K562 (cell line): Measurements from ENCODE around the gene CD82. TPM values are rescaled to one million over a fixed set of nuclear protein-coding genes. Genes with fewer than 3 reads are reported as not detected.
A peak's percentile ranks its signal among the peaks of the same experiment; 100 is the strongest.

Experiments
- ARID3B ChIP-seq: fragments of 250-450 bp; sonication (Bioruptor Pico); IDR thresholded peaks from 2 replicates; pipeline ENCODE4 v1.4.0; 2020; ENCODE audit warnings: borderline replicate concordance
- ATF1 ChIP-seq, 2 experiments: fragments of 450-650 bp in 1 of 2; IDR thresholded peaks; 2 replicates each; pipeline ENCODE4 v1.6.1; 2016; ENCODE audit warnings: missing compliant biosample characterization in 1 of 2, missing genetic modification characterization in 1 of 2
- CTCF ChIP-seq, 3 experiments: IDR thresholded peaks in 2 of 3; conservative IDR thresholded peaks in 1 of 3; 2 replicates each; pipeline ENCODE4 v1.5.1; 2011 to 2012; ENCODE audit warnings: low read length in 3 of 3, mild to moderate bottlenecking in 3 of 3, control low read depth in 2 of 3, improper control_type of control experiment in 1 of 3, inconsistent platforms in 1 of 3, low read depth in 1 of 3, mixed read lengths in 1 of 3, moderate library complexity in 1 of 3; ENCODE audit not compliant: insufficient read depth in 2 of 3
- ETS2 ChIP-seq: IDR thresholded peaks from 2 replicates; pipeline ENCODE4 v1.6.1; 2016; ENCODE audit warnings: borderline replicate concordance, missing genetic modification characterization, mild to moderate bottlenecking, moderate library complexity, missing compliant biosample characterization; ENCODE audit not compliant: poor library complexity, severe bottlenecking
- ETV5 ChIP-seq: sonication (generic); formaldehyde crosslinking; IDR thresholded peaks from 2 replicates; pipeline ENCODE4 v1.4.0; 2020; ENCODE audit warnings: low read depth, mild to moderate bottlenecking, missing genetic modification reagents
- JUN ChIP-seq, 2 experiments: sonication (generic) in 1 of 2; formaldehyde crosslinking in 1 of 2; IDR thresholded peaks; 2 replicates each; pipeline versions ENCODE4 v1.6.1 to v1.8.0; 2012 to 2022; ENCODE audit warnings: borderline replicate concordance in 2 of 2, mild to moderate bottlenecking in 2 of 2, improper control_type of control experiment in 1 of 2, low read depth in 1 of 2, low read length in 1 of 2, missing genetic modification reagents in 1 of 2
- NCOR1 ChIP-seq: fragments of 450-650 bp; IDR thresholded peaks from 2 replicates; pipeline ENCODE4 v1.6.1; 2016; ENCODE audit warnings: mild to moderate bottlenecking, moderate library complexity
- RAD21 ChIP-seq, 2 experiments: fragments of 250-450 bp in 1 of 2; fragments of 450-650 bp in 1 of 2; sonication (Bioruptor Pico) in 1 of 2; formaldehyde crosslinking in 1 of 2; IDR thresholded peaks in 1 of 2; conservative IDR thresholded peaks in 1 of 2; 2 replicates each; pipeline versions ENCODE4 v1.4.0 to v1.8.0; 2020 to 2022; ENCODE audit warnings: mild to moderate bottlenecking in 2 of 2, moderate library complexity in 1 of 2
- ZNF277 ChIP-seq: fragments of 250-450 bp; sonication (Bioruptor Pico); IDR thresholded peaks from 2 replicates; pipeline ENCODE4 v1.8.0; 2022; ENCODE audit warnings: inconsistent platforms, mild to moderate bottlenecking, moderate library complexity, borderline replicate concordance
- ZNF280B ChIP-seq: fragments of 250-450 bp; sonication (Bioruptor Pico); IDR thresholded peaks from 2 replicates; pipeline ENCODE4 v1.5.1; 2021; ENCODE audit warnings: mild to moderate bottlenecking
- ZNF551 ChIP-seq: fragments of 250-450 bp; sonication (Bioruptor Pico); IDR thresholded peaks from 2 replicates; pipeline ENCODE4 v1.5.0; 2021; ENCODE audit warnings: mild to moderate bottlenecking, moderate library complexity
- ZNF592 ChIP-seq: fragments of 450-650 bp; IDR thresholded peaks from 2 replicates; pipeline ENCODE4 v1.6.1; 2017; ENCODE audit warnings: antibody characterized with exemption, mild to moderate bottlenecking
- polyA plus RNA-seq, 8 experiments: library from polyadenylated mRNA; depleted of rRNA in 4 of 8; stranded (reverse) in 5 of 8; unstranded in 3 of 8; fragments of >200 nt; fragmentation: Nextera tagmentation in 2 of 8; fragmentation: Illumina TruSeq in 1 of 8; extraction: Ambion mirVana in 2 of 8; extraction: Trizol in 1 of 8; gene quantifications; 2 replicates each; pipeline versions ENCODE4 v1.2.1 to v1.2.3, GENCODE V29; 2011 to 2014; ENCODE audit warnings: inconsistent platforms in 1 of 8, missing spikeins in 1 of 8
- total RNA-seq, 7 experiments: library from RNA; depleted of rRNA in 6 of 7; stranded (reverse); fragments of >200 nt in 6 of 7; fragmentation: Illumina TruSeq in 2 of 7; extraction: Trizol in 2 of 7; gene quantifications; 2 replicates each; pipeline versions ENCODE4 v1.2.1 to v1.2.3, GENCODE V29; 2011 to 2021; ENCODE audit warnings: low replicate concordance in 1 of 7

Gene CD82
- total and polyA plus RNA-seq, 9 of the 15 experiments (the other 6 are each of a cell fraction or from before 2014, with no cell fraction given): 0.27 to 9.4 (median 3.0) TPM

- no peak for TF ChIP-seq ZNF280B (CRISPR knock-in tag)
- no peak for TF ChIP-seq ZNF551 (CRISPR knock-in tag)
- no peak for TF ChIP-seq NCOR1
- no peak for TF ChIP-seq ETV5 (CRISPR knock-in tag)
- no peak for TF ChIP-seq CTCF (IDR thresholded peaks at IDR 0.05 in 2 of 3, conservative IDR thresholded peaks at IDR 0.05 in 1 of 3; ENCODE audit: insufficient read depth in 2 of 3, low read depth in 1 of 3, low read length in 3 of 3)
- TF ChIP-seq ZNF592: no peak
- TF ChIP-seq RAD21 (CRISPR knock-in tag; conservative IDR thresholded peaks at IDR 0.05 in 1 of 2, IDR thresholded peaks at IDR 0.05 in 1 of 2): no peak
- TF ChIP-seq ZNF277 (CRISPR knock-in tag): no peak
- no peak for TF ChIP-seq ETS2
- TF ChIP-seq ATF1 (CRISPR knock-in tag; IDR thresholded peaks at IDR 0.05): no peak
- TF ChIP-seq ATF1 (tag; IDR thresholded peaks at IDR 0.05): peak; percentile 63
- TF ChIP-seq ARID3B (CRISPR knock-in tag): no peak
- peak; percentile 83 for TF ChIP-seq JUN (IDR thresholded peaks at IDR 0.05; ENCODE audit: borderline replicate concordance, low read depth, low read length)
- TF ChIP-seq JUN (CRISPR knock-in tag; IDR thresholded peaks at IDR 0.05; ENCODE audit: borderline replicate concordance): no peak
These were observed 69.2 kb downstream of the CD82 start (continued) for GRCh38 chr11:44634401-44635281.
